BLaER1 (cell line): ENCODE measurements around the gene DGKE.

ENCODE experiments used
- H3K27ac ChIP-seq: shearing (Covaris generic); formaldehyde crosslinking; 2 replicates; pipeline ENCODE4 v1.8.1; 2022
- H3K27me3 ChIP-seq: shearing (Covaris generic); formaldehyde crosslinking; 2 replicates; pipeline ENCODE4 v1.8.1; 2022
- H3K36me3 ChIP-seq: shearing (Covaris generic); formaldehyde crosslinking; 2 replicates; pipeline ENCODE4 v1.8.1; 2022
- H3K4me1 ChIP-seq: shearing (Covaris generic); formaldehyde crosslinking; 2 replicates; pipeline ENCODE4 v1.8.1; 2022
- H3K4me2 ChIP-seq: shearing (Covaris generic); formaldehyde crosslinking; 2 replicates; pipeline ENCODE4 v1.8.1; 2022
- H3K4me3 ChIP-seq: shearing (Covaris generic); formaldehyde crosslinking; 2 replicates; pipeline ENCODE4 v1.8.1; 2022
- H3K9ac ChIP-seq: shearing (Covaris generic); formaldehyde crosslinking; 2 replicates; pipeline ENCODE4 v1.8.1; 2022
- H3K9me3 ChIP-seq: shearing (Covaris generic); formaldehyde crosslinking; 2 replicates; pipeline ENCODE4 v1.8.1; 2022
- H4K20me1 ChIP-seq: shearing (Covaris generic); formaldehyde crosslinking; 2 replicates; pipeline ENCODE4 v1.8.1; 2022
- Cebpa-rat ChIP-seq: shearing (Covaris generic); IDR thresholded peaks from 2 replicates; pipeline ENCODE4 v1.8.1; 2022

Gene DGKE

GRCh38 chr17:56833809-56834379, at the start of gene DGKE, which contains the start of gene C17orf67:
TSS of gene DGKE (plus strand) at chr17:56834151. CDS start at chr17:56834796, 645 bp downstream.
TSS of gene C17orf67 (minus strand) at chr17:56833920. CDS start at chr17:56815810, 18,110 bp downstream.
- peaks cover 27% of the 10 kb centered on the region for H3K36me3 ChIP-seq
- no peaks in the 10 kb centered on the region for H3K27me3 ChIP-seq
- H3K9me3 ChIP-seq: no peaks in the 10 kb centered on the region
- peak within 1 kb of the TSS; percentile 90 for H3K9ac ChIP-seq
- peaks cover 60% of the 10 kb centered on the region for H3K4me1 ChIP-seq
- peak within 1 kb of the TSS; percentile 92 for H3K27ac ChIP-seq
- TF ChIP-seq Cebpa-rat: no peak
- peak within 1 kb of the TSS; percentile 97 for H3K4me3 ChIP-seq
- H3K4me2 ChIP-seq: peak within 1 kb of the TSS; percentile 98
- peaks cover 78% of the 10 kb centered on the region for H4K20me1 ChIP-seq

GRCh38 chr17:56785405-56785804, 48.5 kb upstream of the DGKE start:
- no peak for TF ChIP-seq Cebpa-rat

GRCh38 chr17:56785997-56786680, 47.8 kb upstream of the DGKE start:
- H3K9ac ChIP-seq: peak overlapping the region; percentile 54
- H3K9me3 ChIP-seq: peaks cover 14% of the 10 kb centered on the region
- no peaks in the 10 kb centered on the region for H3K27me3 ChIP-seq
- H3K27ac ChIP-seq: peak overlapping the region; percentile 84
- H3K4me1 ChIP-seq: peaks cover 79% of the 10 kb centered on the region
- no peaks in the 10 kb centered on the region for H4K20me1 ChIP-seq
- 0 out of 2 replicates have a peak, but pooled peaks cover 5% of the 10 kb centered on the region for H3K36me3 ChIP-seq
- no peak for TF ChIP-seq Cebpa-rat
- H3K4me3 ChIP-seq: no peak overlapping the region
- peak overlapping the region; percentile 62 for H3K4me2 ChIP-seq

More at GRCh38 chr17:56785405-56785804, 48.5 kb upstream of the DGKE start:
- Histone ChIP-seq H3K36me3 (0 out of 2 replicates have a peak, but pooled peaks cover 5% of the 10 kb centered on the region), H3K9me3 (peaks cover 9% of the 10 kb centered on the region), H3K27ac (peak overlapping the region; percentile 84), H3K4me2 (peak overlapping the region; percentile 62), H3K4me3 (no peak overlapping the region), H3K9ac (peak overlapping the region; percentile 49; the same call in 1 of the 2 replicates), H3K27me3 (no peaks in the 10 kb centered on the region), H3K4me1 (peaks cover 87% of the 10 kb centered on the region), H4K20me1 (no peaks in the 10 kb centered on the region)

GRCh38 chr17:56786989-56787482, 46.9 kb upstream of the DGKE start:
- Histone ChIP-seq H3K27me3 (no peaks in the 10 kb centered on the region), H3K9me3 (peaks cover 22% of the 10 kb centered on the region), H3K27ac (peak overlapping the region; percentile 84), H4K20me1 (no peaks in the 10 kb centered on the region), H3K4me1 (peaks cover 70% of the 10 kb centered on the region), H3K4me3 (peak overlapping the region; percentile 31; the same call in 1 of the 2 replicates), H3K36me3 (0 out of 2 replicates have a peak, but pooled peaks cover 5% of the 10 kb centered on the region), H3K9ac (peak overlapping the region; percentile 54; the same call in 1 of the 2 replicates), H3K4me2 (peak overlapping the region; percentile 62)
- TF ChIP-seq Cebpa-rat: peak; percentile 66; the same call in 1 of the 2 replicates

GRCh38 chr17:56792267-56792666, 41.7 kb upstream of the DGKE start:
- Histone ChIP-seq H3K36me3 (no peaks in the 10 kb centered on the region), H4K20me1 (no peaks in the 10 kb centered on the region), H3K27me3 (no peaks in the 10 kb centered on the region), H3K9me3 (peaks cover 16% of the 10 kb centered on the region; the same call in 1 of the 2 replicates), H3K4me1 (peaks cover 28% of the 10 kb centered on the region), H3K27ac (no peak overlapping the region), H3K4me2 (no peak overlapping the region), H3K4me3 (no peak overlapping the region), H3K9ac (no peak overlapping the region)
- TF ChIP-seq Cebpa-rat: no peak

GRCh38 chr17:56793531-56793930, 40.4 kb upstream of the DGKE start:
- Histone ChIP-seq H3K9me3 (peaks cover 16% of the 10 kb centered on the region; the same call in 1 of the 2 replicates), H3K4me1 (peaks cover 25% of the 10 kb centered on the region), H3K36me3 (no peaks in the 10 kb centered on the region), H4K20me1 (no peaks in the 10 kb centered on the region), H3K4me3 (no peak overlapping the region), H3K9ac (no peak overlapping the region), H3K4me2 (no peak overlapping the region), H3K27me3 (no peaks in the 10 kb centered on the region), H3K27ac (no peak overlapping the region)
- no peak for TF ChIP-seq Cebpa-rat

- Histone ChIP-seq H3K36me3 (no peaks in the 10 kb centered on the region), H3K9ac (no peak overlapping the region), H3K9me3 (peaks cover 16% of the 10 kb centered on the region; the same call in 1 of the 2 replicates), H3K27ac (no peak overlapping the region), H4K20me1 (no peaks in the 10 kb centered on the region), H3K27me3 (no peaks in the 10 kb centered on the region), H3K4me1 (peaks cover 25% of the 10 kb centered on the region), H3K4me2 (no peak overlapping the region), H3K4me3 (no peak overlapping the region)
- no peak for TF ChIP-seq Cebpa-rat
Measured at GRCh38 chr17:56793957-56794356, 40.0 kb upstream of the DGKE start.

- Histone ChIP-seq H3K27me3 (no peaks in the 10 kb centered on the region), H3K4me1 (peaks cover 19% of the 10 kb centered on the region), H3K4me2 (no peak overlapping the region), H3K4me3 (no peak overlapping the region), H3K9me3 (peaks cover 16% of the 10 kb centered on the region; the same call in 1 of the 2 replicates), H3K9ac (no peak overlapping the region), H3K27ac (no peak overlapping the region), H3K36me3 (no peaks in the 10 kb centered on the region), H4K20me1 (no peaks in the 10 kb centered on the region)
- no peak for TF ChIP-seq Cebpa-rat
Measured at GRCh38 chr17:56795221-56795865, 38.6 kb upstream of the DGKE start.

- no peak for TF ChIP-seq Cebpa-rat
- no peak overlapping the region for H3K4me2 ChIP-seq
Measured at GRCh38 chr17:56796536-56796935, 37.4 kb upstream of the DGKE start.

More at GRCh38 chr17:56796536-56796935, 37.4 kb upstream of the DGKE start:
- Histone ChIP-seq H3K36me3 (no peaks in the 10 kb centered on the region), H4K20me1 (no peaks in the 10 kb centered on the region), H3K27ac (no peak overlapping the region), H3K27me3 (no peaks in the 10 kb centered on the region), H3K9me3 (peaks cover 8% of the 10 kb centered on the region; the same call in 1 of the 2 replicates), H3K9ac (no peak overlapping the region), H3K4me1 (peaks cover 19% of the 10 kb centered on the region), H3K4me3 (no peak overlapping the region)
